Pancreas (tissue), 10 donors: Measurements from ENCODE around the gene RPL39. TPM values are rescaled to one million over a fixed set of nuclear protein-coding genes. Genes with fewer than 3 reads are reported as not detected.

Experiments used
- ATAC-seq, 4 donors: fragments of 200-7000 bp; cut with Tn5 transposase; one replicate each; pipeline versions ENCODE4 v1.8.0 to v1.9.1; 2020; ENCODE audit warnings: mild to moderate bottlenecking in 4 of 4, moderate library complexity in 4 of 4
- DNase-seq, 6 donors: peaks; one replicate each; pipeline ENCODE4 v3.0.0-alpha.2; 2020
- FAIRE-seq: peaks from 2 replicates; lab custom pipeline; 2012; peaks lifted over from hg19 to GRCh38; lab: Jason Lieb, UNC
- H3K27ac ChIP-seq, 4 donors: fragments of 200-600 bp; sonication (generic); 1 replicate in 3 of 4; 2 replicates in 1 of 4; pipeline versions ENCODE4 v1.5.0 to v1.8.0; 2020
- H3K27me3 ChIP-seq, 4 donors: fragments of 200-600 bp; one replicate each; pipeline ENCODE4 v1.8.0; 2021
- H3K36me3 ChIP-seq, 3 donors: fragments of 200-600 bp; sonication (generic) in 1 of 3; one replicate each; pipeline versions ENCODE4 v1.5.0 to v1.8.0; 2020 to 2021
- H3K4me1 ChIP-seq, 3 donors: fragments of 200-600 bp; one replicate each; pipeline ENCODE4 v1.8.0; 2021
- H3K4me3 ChIP-seq, 4 donors: fragments of 200-600 bp; sonication (generic) in 2 of 4; one replicate each; pipeline versions ENCODE4 v1.5.0 to v1.8.0; 2020 to 2021
- H3K9me3 ChIP-seq, 4 donors: fragments of 200-600 bp; one replicate each; pipeline ENCODE4 v1.8.0; 2021
- CTCF ChIP-seq, 4 donors: fragments of 200-600 bp; sonication (generic) in 3 of 4; IDR thresholded peaks; one replicate each; pipeline versions ENCODE4 v1.5.0 to v1.8.0; 2021; ENCODE audit warnings: antibody characterized with exemption in 4 of 4
- WGBS, 2 donors: extraction: QIAGEN DNeasy Blood & Tissue Kit; methylation state at CpG; one replicate each; pipeline ENCODE4 v1.1.7; 2013; 5-methylcytosine and 5-hydroxymethylcytosine counted together
- intact Hi-C, 3 donors: fragments of 100-400 bp; cut with DNase I; formaldehyde crosslinking; loops; one replicate each; pipeline versions ENCODE4 v1.11.1 to v1.14.2; 2022
- polyA plus RNA-seq, 2 donors: library from polyadenylated mRNA; stranded (reverse); fragments of 200-250 nt; gene quantifications; one replicate each; pipeline ENCODE4 v1.2.3, GENCODE V29; 2013
- total RNA-seq, 6 donors: library from RNA; stranded (reverse); fragmentation: NEBNext Ultra II Directional in 4 of 6; extraction: Animal tissue kit (Norgen Biotek cat#: 25700) in 4 of 6; gene quantifications; one replicate each; pipeline versions ENCODE4 v1.2.1 to v1.2.4, GENCODE V29; 2021 to 2023
- donor health status: healthy with polysubstance abuse.
- donor health status: DM: no; HTN: no; CAD: no; lungs with moderate emphysema.
- donor health status: DM: no; HTN: no; CAD: no.
- donor health status: control.
- donor health status: control.
- donor health status: Bipolar disorder and iron deficiency.
- donor health status: DM: yes; HTN: yes; CAD: no.
- donor health status: DM: no; HTN: no; CAD: no.
- donor health status: DM: no; HTN: no; CAD: no.
- donor health status: DM: yes; HTN: yes; CAD: no.

The RPL39 gene
- total and polyA plus RNA-seq, 8 donors: 567 to 3,516 (median 1,012) TPM

GRCh38 chrX:119738742-119739141 is 52.7 kb downstream of the RPL39 start:
- no peaks in the 10 kb centered on the region for H3K36me3 ChIP-seq
- H3K27ac ChIP-seq: no peak overlapping the region
- DNase-seq: no peak
- H3K27me3 ChIP-seq: no peaks in the 10 kb centered on the region
- WGBS, 2 donors: 62 to 64% methylated on average over 5 of the region's 5 CpGs
- H3K4me3 ChIP-seq: no peak overlapping the region
- H3K4me1 ChIP-seq: no peaks in the 10 kb centered on the region
- intact Hi-C loops: loop anchor here in 1 of 3 donors (10.0 kb wide), 1 partner anchor 224 kb away; no protein-coding TSS in a partner anchor
- ATAC-seq: no peak
- TF ChIP-seq CTCF (IDR thresholded peaks at IDR 0.05): no peak
- H3K9me3 ChIP-seq: no peaks in the 10 kb centered on the region
- no peak for FAIRE-seq

Other genes with a start within 250 kb of the RPL39 start
- 10 to 100 TPM in 2 of 6 donors, 1 to 10 TPM in 4; 5.2 to 12.2 (median 7.7) TPM for gene STEEP1, start 226.2 kb downstream of the RPL39 start, total RNA-seq
- 10 to 100 TPM in 1 of 2 donors, 1 to 10 TPM in 1; 5.7 to 15.0 TPM for gene STEEP1, start 226.2 kb downstream of the RPL39 start, polyA plus RNA-seq
- 10 to 100 TPM; 11.4 to 25.7 (median 15.1) TPM for gene UBE2A, start 217.1 kb downstream of the RPL39 start, total RNA-seq
- 10 to 100 TPM; 18.1 to 33.8 TPM for gene UBE2A, start 217.1 kb downstream of the RPL39 start, polyA plus RNA-seq
- gene NKRF, start 185.2 kb downstream of the RPL39 start, total RNA-seq: 1 to 10 TPM; 2.5 to 4.7 (median 2.9) TPM
- gene NKRF, start 185.2 kb downstream of the RPL39 start, polyA plus RNA-seq: 1 to 10 TPM; 3.8 to 4.7 TPM
- gene SEPTIN6, start 98.5 kb downstream of the RPL39 start, total RNA-seq: 10 to 100 TPM in 1 of 6 donors, 1 to 10 TPM in 5; 1.5 to 10.2 (median 3.8) TPM
- gene SEPTIN6, start 98.5 kb downstream of the RPL39 start, polyA plus RNA-seq: 1 to 10 TPM; 2.4 to 4.3 TPM
- 1 to 10 TPM in 1 of 6 donors, under 1 TPM in 4, not detected in 1; 0.16 to 1.3 (median 0.46) TPM for gene SOWAHD, start 33.0 kb downstream of the RPL39 start, total RNA-seq
- under 1 TPM; 0.19 to 0.30 TPM for gene SOWAHD, start 33.0 kb downstream of the RPL39 start, polyA plus RNA-seq
- 1 to 10 TPM; 1.9 to 3.5 (median 3.0) TPM for gene UPF3B, start 61.3 kb upstream of the RPL39 start, total RNA-seq
- gene UPF3B, start 61.3 kb upstream of the RPL39 start, polyA plus RNA-seq: 1 to 10 TPM; 6.8 to 8.6 TPM
- 10 to 100 TPM in 2 of 6 donors, 1 to 10 TPM in 4; 8.1 to 14.5 (median 9.3) TPM for gene RNF113A, start 80.1 kb upstream of the RPL39 start, total RNA-seq
- 10 to 100 TPM in 1 of 2 donors, 1 to 10 TPM in 1; 9.9 to 14.1 TPM for gene RNF113A, start 80.1 kb upstream of the RPL39 start, polyA plus RNA-seq
- 10 to 100 TPM; 28.8 to 47.2 (median 39.8) TPM for gene NDUFA1, start 80.2 kb upstream of the RPL39 start, total RNA-seq
- gene NDUFA1, start 80.2 kb upstream of the RPL39 start, polyA plus RNA-seq: 10 to 100 TPM; 82.3 to 87.1 TPM
- not detected for gene AKAP14, start 104.3 kb upstream of the RPL39 start, total RNA-seq
- gene AKAP14, start 104.3 kb upstream of the RPL39 start, polyA plus RNA-seq: not detected
- 1 to 10 TPM; 2.0 to 4.0 (median 3.3) TPM for gene NKAP, start 152.1 kb upstream of the RPL39 start, total RNA-seq
- gene NKAP, start 152.1 kb upstream of the RPL39 start, polyA plus RNA-seq: 1 to 10 TPM; 2.5 to 5.5 TPM